GM10248 (cell line): Measurements from ENCODE around the gene C9orf152.

Experiments used
- CTCF ChIA-PET: fragments of 300-600 bp; sonication (Branson Sonifier 250); formaldehyde crosslinking; extraction: SDS; loops from one replicate; lab custom pipeline; 2021; ENCODE audit warnings: antibody characterized with exemption; lab: Yijun Ruan, JAX
- POLR2A ChIA-PET: fragments of 350-650 bp; sonication (Branson Sonifier 250); formaldehyde crosslinking; extraction: SDS; loops from one replicate; lab custom pipeline; 2020; ENCODE audit warnings: antibody characterized with exemption; lab: Yijun Ruan, JAX
- DNase-seq: peaks from one replicate; pipeline ENCODE4 v3.0.0; 2012; ENCODE audit errors: extremely low spot score
- CTCF ChIP-seq: IDR thresholded peaks from 2 replicates; pipeline ENCODE4 v1.5.1; 2012; ENCODE audit warnings: mild to moderate bottlenecking, low read depth; ENCODE audit errors: extremely low read depth, missing control alignments, control extremely low read depth

C9orf152 gene

DNA sequence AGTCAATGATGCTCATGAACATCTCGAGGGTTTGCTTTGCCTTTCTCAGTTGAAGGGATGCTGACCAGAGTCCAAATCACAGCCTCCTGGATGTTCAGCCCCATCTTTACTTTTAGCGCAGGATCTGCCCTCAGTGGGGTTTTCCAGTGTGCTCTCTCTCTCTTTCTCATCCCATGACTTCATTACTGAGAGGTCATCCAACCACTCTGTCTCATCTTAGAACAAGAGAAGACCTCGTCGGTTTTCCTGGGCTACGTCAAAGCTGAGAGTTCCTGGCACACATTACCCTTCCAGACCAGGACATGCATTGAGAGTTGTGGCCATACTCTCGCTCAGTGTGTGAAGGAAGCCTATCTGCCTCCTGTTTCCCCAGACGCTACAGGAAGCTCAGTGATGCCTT, 47.3 kb downstream of the C9orf152 start:
- no peak for DNase-seq
- ChIA-PET CTCF (no interaction called here), POLR2A (no interaction called here)
- TF ChIP-seq CTCF, result no peak

DNA sequence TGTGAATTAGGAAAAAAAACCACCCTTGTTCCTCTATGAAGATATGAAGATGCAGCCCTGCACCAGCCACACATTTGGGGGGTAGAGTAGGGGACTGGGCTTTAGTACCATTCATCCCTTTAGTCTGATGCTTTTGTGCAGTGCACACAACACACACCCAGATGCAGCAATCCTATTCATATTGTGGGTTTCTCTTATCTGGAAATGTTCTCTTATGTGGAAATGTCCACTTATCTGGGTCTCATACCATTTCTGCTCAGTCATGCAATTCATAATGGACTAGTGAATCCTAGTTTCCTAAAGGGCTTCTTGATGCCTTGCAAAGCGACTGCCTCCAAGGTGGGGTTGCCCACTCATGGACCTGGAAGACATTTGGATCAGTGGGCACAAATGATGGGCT, 47.8 kb downstream of the C9orf152 start:
- no peak for TF ChIP-seq CTCF
- ChIA-PET POLR2A (no interaction called here), CTCF (interaction anchor here (1.0 kb wide), 1 partner anchor 31 kb away, joined by 3 read pairs; no protein-coding TSS in a partner anchor)
- DNase-seq, result no peak

GRCh38 chr9:110157823-110158664, 49.9 kb downstream of the C9orf152 start:
- CTCF ChIA-PET, result interaction anchor here (0.7 to 1.9 kb wide), 9 partner anchors 9 to 255 kb away, joined by 3 to 13 read pairs (median 4); no protein-coding TSS in a partner anchor
- TF ChIP-seq CTCF, result no peak
- POLR2A ChIA-PET, result no interaction called here
- DNase-seq, result no peak

- no peak for TF ChIP-seq CTCF
- ChIA-PET POLR2A (interaction anchor here (0.9 kb wide), 1 partner anchor 100 kb away, joined by 6 read pairs; the partner anchor contains the start of gene TXN), CTCF (interaction anchor here (1.0 to 2.0 kb wide), 9 partner anchors 9 to 254 kb away, joined by 4 to 13 read pairs (median 4); no protein-coding TSS in a partner anchor)
- peak; percentile 40 for DNase-seq
These were observed 51.1 kb downstream of the C9orf152 start for GRCh38 chr9:110156902-110157301.

DNA sequence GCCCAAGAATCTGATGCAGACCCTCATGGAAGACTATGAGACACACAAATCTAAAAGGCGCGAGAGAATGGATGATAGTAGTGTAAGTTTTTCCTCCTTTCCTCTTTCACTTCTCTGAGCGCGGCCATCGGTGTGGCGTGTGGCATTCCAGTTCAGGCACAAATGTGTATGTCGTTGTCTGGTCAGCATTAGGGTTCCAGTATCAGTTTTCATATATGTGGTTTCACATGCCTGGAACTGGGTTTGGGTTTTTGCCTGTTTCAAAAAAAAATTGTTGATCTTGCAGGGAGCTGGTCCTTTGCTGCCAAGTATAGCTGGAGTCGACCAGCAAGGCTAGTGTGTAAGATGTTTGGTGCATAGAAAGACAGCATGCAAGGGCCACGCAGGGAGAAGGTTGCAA, 51.5 kb downstream of the C9orf152 start:
- ChIA-PET POLR2A (interaction anchor here (0.9 kb wide), 1 partner anchor 100 kb away, joined by 6 read pairs; the partner anchor contains the start of gene TXN), CTCF (interaction anchor here (1.4 to 2.0 kb wide), 4 partner anchors 8 to 253 kb away, joined by 4 to 13 read pairs (median 5); no protein-coding TSS in a partner anchor)
- no peak for DNase-seq
- TF ChIP-seq CTCF, result no peak

DNA sequence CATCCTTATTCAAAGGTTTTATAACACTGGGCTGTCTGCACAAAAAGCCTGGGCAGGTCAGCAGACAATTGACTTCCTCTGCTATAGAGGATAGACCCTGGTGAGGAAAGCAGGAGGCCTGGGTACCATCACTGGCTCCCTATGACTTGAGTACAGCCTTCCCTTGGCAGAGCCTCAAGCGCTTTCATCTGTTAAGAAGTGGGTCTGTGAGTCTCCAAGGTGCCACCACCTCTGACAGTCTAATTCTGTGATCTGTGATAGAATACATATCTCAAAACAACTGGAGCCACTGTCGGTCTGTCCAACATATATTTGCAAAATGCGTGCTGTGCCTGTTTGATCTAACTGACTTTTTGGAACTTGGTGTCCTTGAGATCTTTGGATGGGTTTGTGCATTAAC, 52.2 kb downstream of the C9orf152 start:
- TF ChIP-seq CTCF, result no peak
- DNase-seq, result no peak
- POLR2A ChIA-PET, result no interaction called here
- CTCF ChIA-PET, result interaction anchor here (1.4 to 2.0 kb wide), 3 partner anchors 10 to 253 kb away, joined by 4 to 6 read pairs (median 4); no protein-coding TSS in a partner anchor
